ENCODE results near the gene NABP2. TPM values are rescaled to one million over a fixed set of nuclear protein-coding genes. Genes with fewer than 3 reads are reported as not detected.
A peak's percentile ranks its signal among the peaks of the same experiment; 100 is the strongest.
"Not testable (repeated sequence)": the region's sequence is repeated elsewhere in the genome, so short reads cannot be mapped to it uniquely, and the experiment has no call there.

Gene NABP2
- polyA plus RNA-seq, 1 donor (not counting 4 experiments of a cell fraction or from before 2014, with no cell fraction given), result 53.5 TPM

DNA sequence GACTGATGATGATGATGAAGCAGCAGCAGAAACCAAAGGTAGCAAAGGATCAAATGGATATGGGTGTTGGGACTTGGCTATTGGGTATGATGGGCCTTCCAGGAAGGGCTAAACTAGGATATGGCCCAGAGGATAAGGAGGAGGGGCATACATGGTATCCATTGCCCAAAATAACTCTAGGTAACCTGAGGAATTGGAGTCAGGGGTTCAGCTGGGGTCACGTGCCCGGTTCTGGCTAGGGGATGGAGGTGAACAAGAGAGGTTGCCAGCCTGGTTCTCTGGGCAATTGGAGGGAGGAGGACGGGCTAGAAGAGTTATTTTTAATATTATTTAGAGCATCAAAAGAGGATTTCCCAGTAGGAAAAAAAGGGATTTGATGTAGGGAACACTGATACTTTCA lies 36.8 kb downstream of the NABP2 start:
- FAIRE-seq (no peak), DNase-seq (ENCODE audit: low read depth, low spot score) (no peak)
- TF ChIP-seq EZH2 (IDR thresholded peaks at IDR 0.05; ENCODE audit: low read length) (no peak), CTCF (optimal IDR thresholded peaks at IDR 0.05 in 1 of 3, IDR thresholded peaks at IDR 0.05 in 1 of 3, conservative IDR thresholded peaks at IDR 0.05 in 1 of 3; ENCODE audit: extremely low read depth in 1 of 3, insufficient read depth in 2 of 3, low read length in 3 of 3) (no peak)
- no peak overlapping the region for H2AFZ ChIP-seq (ENCODE audit: control insufficient read depth, low read length)
- H3K27me3 ChIP-seq (ENCODE audit: control insufficient read depth, extremely low read depth, insufficient read depth, low read length), result no peaks in the 10 kb centered on the region
- peaks cover 36% of the 10 kb centered on the region for H3K4me1 ChIP-seq (ENCODE audit: control insufficient read depth, extremely low read depth, insufficient read depth, low read length)
- no peaks in the 10 kb centered on the region for H3K9me3 ChIP-seq (ENCODE audit: control insufficient read depth, low read depth, low read length)
- H4K20me1 ChIP-seq (ENCODE audit: control insufficient read depth, extremely low read depth, insufficient read depth, low read length), result no peaks in the 10 kb centered on the region
- H3K27ac ChIP-seq (ENCODE audit: control insufficient read depth, insufficient read depth, low read length), result peak overlapping the region; percentile 76
- H3K36me3 ChIP-seq (ENCODE audit: control insufficient read depth in 2 of 2, extremely low read depth in 1 of 2, insufficient read depth in 2 of 2, low read length in 2 of 2), result peaks cover 4 to 5% of the 10 kb centered on the region in 2 experiments
- H3K79me2 ChIP-seq (ENCODE audit: control insufficient read depth, insufficient read depth, low read length), result peaks cover 21% of the 10 kb centered on the region
- no peaks in the 10 kb centered on the region for H3K9me1 ChIP-seq (ENCODE audit: control insufficient read depth, extremely low read depth, insufficient read depth, low read length)
- H3K4me2 ChIP-seq (ENCODE audit: control insufficient read depth, extremely low read depth, insufficient read depth, low read depth, low read length), result no peak overlapping the region
- dilution Hi-C loops (cut with MboI; ENCODE audit: extremely low pct_ligation_motif_present, low sequenced_read_pairs), result no loop called here
- H3K4me3 ChIP-seq (ENCODE audit: control insufficient read depth in 2 of 3, extremely low read depth in 1 of 3, insufficient read depth in 2 of 3, low read depth in 1 of 3, low read length in 3 of 3), result no peak overlapping the region
- no peak overlapping the region for H3K9ac ChIP-seq (ENCODE audit: control insufficient read depth, extremely low read depth, insufficient read depth, low read length)

DNA sequence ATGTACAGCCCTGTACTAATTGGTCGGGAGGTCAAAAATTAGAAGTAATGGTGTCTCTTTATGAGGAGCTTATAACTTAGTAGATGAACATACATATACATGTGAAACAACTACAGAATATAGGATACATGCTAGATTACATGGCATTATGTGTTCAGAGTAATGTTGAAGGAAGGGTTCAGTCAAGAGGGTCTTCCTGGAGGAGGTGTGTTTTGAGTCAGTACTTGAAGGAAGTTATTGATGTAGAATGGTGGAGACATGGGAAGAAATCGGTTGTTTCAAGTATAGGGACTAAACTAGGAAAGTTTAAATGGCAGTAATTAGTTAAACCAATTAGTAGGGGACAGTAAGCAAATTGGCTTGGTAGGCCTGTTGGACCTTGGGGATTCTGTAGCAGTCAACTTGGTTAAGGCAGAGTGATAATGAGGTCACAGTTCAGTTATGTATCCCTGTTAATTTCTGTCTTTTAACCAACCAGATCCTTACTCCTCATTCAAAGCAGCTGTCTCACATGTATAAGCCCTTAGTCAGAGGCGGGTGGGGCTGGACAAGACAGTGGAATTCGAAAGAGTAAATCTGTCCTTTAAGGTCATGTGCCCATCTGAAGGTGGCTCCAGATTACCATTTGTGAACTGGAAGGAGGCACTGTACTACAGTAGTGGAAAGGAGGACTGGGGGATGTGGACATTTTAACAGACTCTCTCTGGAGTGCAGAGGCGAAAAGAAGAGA lies 37.5 kb downstream of the NABP2 start:
- peak; percentile 67 for FAIRE-seq

DNA sequence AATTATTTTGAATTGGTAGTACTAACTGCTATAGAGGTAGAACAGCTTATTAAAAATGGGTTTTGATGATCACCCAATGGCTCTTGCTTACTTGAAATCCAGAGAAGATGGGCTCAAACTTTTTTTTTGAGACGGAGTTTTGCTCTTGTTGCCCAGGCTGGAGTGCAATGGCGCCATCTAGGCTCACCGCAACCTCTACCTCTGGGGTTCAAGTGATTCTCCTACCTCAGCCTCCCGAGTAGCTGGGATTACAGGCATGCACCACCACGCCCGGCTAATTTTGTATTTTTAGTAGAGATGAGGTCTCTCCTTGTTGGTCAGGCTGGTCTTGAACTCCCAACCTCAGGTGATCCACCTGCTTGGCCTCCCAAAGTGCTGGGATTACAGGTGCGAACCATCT lies 38.8 kb downstream of the NABP2 start:
- peak overlapping the region; percentile 76 for H3K27ac ChIP-seq (ENCODE audit: control insufficient read depth, insufficient read depth, low read length)
- dilution Hi-C loops (cut with MboI; ENCODE audit: extremely low pct_ligation_motif_present, low sequenced_read_pairs); H3K27me3 ChIP-seq (ENCODE audit: control insufficient read depth, extremely low read depth, insufficient read depth, low read length); H4K20me1 ChIP-seq (ENCODE audit: control insufficient read depth, extremely low read depth, insufficient read depth, low read length); H3K4me2 ChIP-seq (ENCODE audit: control insufficient read depth, extremely low read depth, insufficient read depth, low read depth, low read length); H2AFZ ChIP-seq (ENCODE audit: control insufficient read depth, low read length); H3K9me3 ChIP-seq (ENCODE audit: control insufficient read depth, low read depth, low read length); H3K79me2 ChIP-seq (ENCODE audit: control insufficient read depth, insufficient read depth, low read length); FAIRE-seq; H3K4me3 ChIP-seq (ENCODE audit: control insufficient read depth in 2 of 3, extremely low read depth in 1 of 3, insufficient read depth in 2 of 3, low read depth in 1 of 3, low read length in 3 of 3); H3K9me1 ChIP-seq (ENCODE audit: control insufficient read depth, extremely low read depth, insufficient read depth, low read length); H3K36me3 ChIP-seq (ENCODE audit: control insufficient read depth in 2 of 2, extremely low read depth in 1 of 2, insufficient read depth in 2 of 2, low read length in 2 of 2); DNase-seq (ENCODE audit: low read depth, low spot score); H3K9ac ChIP-seq (ENCODE audit: control insufficient read depth, extremely low read depth, insufficient read depth, low read length): not testable (repeated sequence)
- H3K4me1 ChIP-seq (ENCODE audit: control insufficient read depth, extremely low read depth, insufficient read depth, low read length), result peaks cover 26% of the 10 kb centered on the region

More for the DNA sequence above, 37.5 kb downstream of the NABP2 start:
- peaks cover 13% of the 10 kb centered on the region for H3K79me2 ChIP-seq (ENCODE audit: control insufficient read depth, insufficient read depth, low read length)
- peaks cover 34% of the 10 kb centered on the region for H3K4me1 ChIP-seq (ENCODE audit: control insufficient read depth, extremely low read depth, insufficient read depth, low read length)
- H3K9me1 ChIP-seq (ENCODE audit: control insufficient read depth, extremely low read depth, insufficient read depth, low read length), result no peaks in the 10 kb centered on the region
- DNase-seq (ENCODE audit: low read depth, low spot score), result peak; percentile 70
- H3K27me3 ChIP-seq (ENCODE audit: control insufficient read depth, extremely low read depth, insufficient read depth, low read length), result no peaks in the 10 kb centered on the region
- H3K4me3 ChIP-seq (ENCODE audit: control insufficient read depth in 2 of 3, extremely low read depth in 1 of 3, insufficient read depth in 2 of 3, low read depth in 1 of 3, low read length in 3 of 3), result no peak overlapping the region
- peak overlapping the region; percentile 31 for H3K4me2 ChIP-seq (ENCODE audit: control insufficient read depth, extremely low read depth, insufficient read depth, low read depth, low read length)
- peaks cover 0 to under 1% of the 10 kb centered on the region in 2 experiments for H3K36me3 ChIP-seq (ENCODE audit: control insufficient read depth in 2 of 2, extremely low read depth in 1 of 2, insufficient read depth in 2 of 2, low read length in 2 of 2)
- TF ChIP-seq CTCF (optimal IDR thresholded peaks at IDR 0.05 in 1 of 3, IDR thresholded peaks at IDR 0.05 in 1 of 3, conservative IDR thresholded peaks at IDR 0.05 in 1 of 3; ENCODE audit: extremely low read depth in 1 of 3, insufficient read depth in 2 of 3, low read length in 3 of 3) (peak in 1 of 3 experiments; percentile 29), EZH2 (IDR thresholded peaks at IDR 0.05; ENCODE audit: low read length) (no peak)
- H4K20me1 ChIP-seq (ENCODE audit: control insufficient read depth, extremely low read depth, insufficient read depth, low read length), result no peaks in the 10 kb centered on the region
- dilution Hi-C loops (cut with MboI; ENCODE audit: extremely low pct_ligation_motif_present, low sequenced_read_pairs), result no loop called here
- H2AFZ ChIP-seq (ENCODE audit: control insufficient read depth, low read length), result peak overlapping the region; percentile 2
- peak overlapping the region; percentile 76 for H3K27ac ChIP-seq (ENCODE audit: control insufficient read depth, insufficient read depth, low read length)
- H3K9ac ChIP-seq (ENCODE audit: control insufficient read depth, extremely low read depth, insufficient read depth, low read length), result no peak overlapping the region
- no peaks in the 10 kb centered on the region for H3K9me3 ChIP-seq (ENCODE audit: control insufficient read depth, low read depth, low read length)

Data from keratinocyte (primary cell).